AG20443 (cell line): ENCODE data around the gene SPATA31D4.
A peak's percentile ranks its signal among the peaks of the same experiment; 100 is the strongest.
"Not testable (repeated sequence)": the region's sequence is repeated elsewhere in the genome, so short reads cannot be mapped to it uniquely, and the experiment has no call there.

Experiments
- DNase-seq: peaks from one replicate; pipeline ENCODE4 v3.0.0; 2012; ENCODE audit warnings: low spot score, mixed read lengths

The SPATA31D4 gene

DNA sequence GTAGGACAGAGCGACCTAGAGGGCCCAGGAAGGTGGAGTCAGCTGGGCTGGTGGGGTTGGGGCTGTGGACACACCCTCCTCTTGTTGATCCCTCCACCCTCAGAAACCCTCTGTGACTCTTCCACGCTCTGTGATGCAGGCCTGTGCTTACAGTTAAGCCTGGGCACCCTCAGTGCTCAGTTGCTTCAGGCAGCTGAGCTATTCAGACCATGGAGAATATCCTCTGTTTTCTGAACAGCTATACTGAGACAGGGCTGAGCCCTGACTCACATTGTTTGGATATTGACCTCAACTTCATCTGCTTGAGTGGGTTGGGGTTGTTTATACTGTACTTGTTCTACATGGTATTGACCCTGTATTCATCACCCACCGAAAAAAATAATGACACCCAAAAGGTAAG is at the start of gene SPATA31D4:
Gene SPATA31D4 (plus strand): TSS at position 124 of the 400 bp plus-strand sequence. CDS start 86 bp downstream, at position 210.
- DNase-seq, result not testable (repeated sequence)

DNA sequence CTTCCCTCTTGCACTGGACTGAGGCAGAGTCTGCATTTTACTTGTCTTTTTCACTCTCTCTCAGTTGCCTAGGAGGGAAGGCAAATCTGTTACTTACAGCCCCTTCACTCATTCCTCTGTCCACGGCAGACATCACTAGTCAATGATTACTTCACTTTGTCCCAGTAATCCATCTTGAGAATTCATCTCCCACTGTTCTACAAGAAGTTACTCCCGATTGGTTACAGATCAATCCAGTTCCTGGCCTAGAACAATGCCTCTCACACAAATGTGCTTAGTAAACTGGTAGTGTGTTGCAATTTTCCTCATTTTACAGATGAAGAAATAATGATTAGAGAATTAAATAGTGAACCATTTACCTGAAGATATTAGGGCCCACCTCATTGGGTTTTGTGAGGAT is 49.7 kb upstream of the SPATA31D4 start:
- no peak for DNase-seq

DNA sequence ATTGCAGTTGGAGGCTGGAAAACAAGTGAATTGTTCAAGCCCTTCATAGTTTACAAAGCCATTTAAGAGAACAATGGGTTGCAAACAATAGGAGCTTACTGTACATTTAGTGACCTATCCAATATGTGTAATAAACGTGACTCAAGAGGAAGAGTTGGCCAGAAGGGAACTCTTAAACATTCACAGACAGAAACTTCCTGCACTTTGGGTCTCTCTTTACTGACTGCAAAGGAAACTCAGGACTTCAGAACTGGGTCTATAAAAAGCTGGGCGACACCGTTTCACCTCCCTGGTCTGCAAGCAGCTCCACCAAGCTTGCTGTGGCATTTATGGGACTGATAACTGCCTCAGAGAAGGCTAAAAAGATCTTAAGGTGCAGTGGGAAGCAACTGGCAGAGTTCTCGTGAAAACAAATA is 48.7 kb upstream of the SPATA31D4 start:
- no peak for DNase-seq

DNA sequence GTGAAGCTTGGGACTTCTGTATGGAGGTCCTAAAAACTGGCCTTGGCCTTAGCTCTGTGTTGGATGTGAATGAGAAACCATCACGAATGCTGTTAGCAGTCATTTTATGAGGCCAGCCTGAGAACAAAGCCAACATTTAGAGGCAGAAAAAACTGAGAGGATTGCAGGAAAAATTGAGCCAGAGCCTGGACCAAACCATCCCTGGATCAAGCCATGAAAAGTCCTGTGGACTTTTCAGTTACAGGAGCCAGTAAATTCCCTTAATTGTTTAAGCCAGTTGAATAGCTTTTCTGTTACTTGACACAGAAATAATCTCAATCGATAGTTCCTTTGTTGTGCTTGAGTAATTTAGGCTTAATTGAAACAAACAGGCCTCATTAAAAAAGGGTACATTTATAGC is 42.6 kb upstream of the SPATA31D4 start:
- DNase-seq, result no peak

DNA sequence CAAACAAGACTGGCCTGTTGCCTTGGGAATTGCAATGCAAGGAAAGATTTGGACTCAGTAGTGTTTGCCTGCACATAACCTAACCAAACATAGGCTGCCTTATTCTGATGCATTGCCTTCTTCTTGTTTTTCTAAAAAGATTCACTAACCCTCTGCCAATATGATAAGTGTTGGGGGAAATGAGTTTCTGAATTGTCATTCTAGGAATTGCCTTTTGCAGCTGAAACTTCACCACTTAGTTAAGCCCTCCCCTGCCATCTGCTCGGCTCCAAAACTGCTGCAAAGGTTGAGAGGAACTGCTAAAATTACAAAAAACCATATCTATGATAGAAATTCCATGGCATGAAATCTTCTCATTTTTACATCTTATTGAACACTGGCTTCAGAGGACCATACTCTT is 41.6 kb upstream of the SPATA31D4 start:
- DNase-seq, result no peak

DNA sequence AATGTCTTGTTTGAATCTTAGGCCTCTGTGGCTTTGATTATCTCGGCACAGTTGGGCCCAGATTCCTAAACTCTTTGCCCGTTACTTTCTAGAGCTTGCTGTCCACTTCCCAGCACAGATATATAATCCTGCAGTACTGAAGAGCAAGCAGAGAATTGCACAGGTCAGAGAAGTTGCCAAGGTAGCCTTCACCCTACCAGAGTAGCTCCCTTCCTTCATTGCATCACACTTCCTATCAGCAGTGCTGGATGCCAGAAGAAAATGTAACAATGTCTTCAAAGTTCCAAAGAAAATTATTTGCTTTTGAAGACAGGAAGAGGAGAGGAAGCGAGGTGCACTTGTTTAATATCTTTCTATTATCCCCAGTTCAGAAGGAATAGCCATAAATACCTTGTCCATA is 38.1 kb upstream of the SPATA31D4 start:
- DNase-seq, result no peak

DNA sequence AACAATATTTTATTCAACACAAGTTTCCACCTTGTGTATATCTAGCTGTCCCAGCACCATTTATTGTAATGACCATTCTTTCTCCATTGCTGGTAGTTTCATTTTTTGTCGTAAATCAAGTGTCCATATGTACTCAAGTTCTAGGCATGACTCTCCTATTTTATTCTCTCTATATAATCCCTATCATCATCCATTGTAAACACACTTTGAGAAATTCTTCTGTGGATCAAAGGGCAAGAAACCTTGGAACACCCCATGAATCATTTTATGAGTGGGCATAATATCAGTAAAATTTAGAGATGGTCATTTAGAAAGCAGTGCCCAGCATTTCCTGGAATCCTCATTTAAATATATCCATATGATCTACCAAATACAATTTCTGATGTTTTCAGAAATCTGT is 35.8 kb upstream of the SPATA31D4 start:
- DNase-seq, result no peak

DNA sequence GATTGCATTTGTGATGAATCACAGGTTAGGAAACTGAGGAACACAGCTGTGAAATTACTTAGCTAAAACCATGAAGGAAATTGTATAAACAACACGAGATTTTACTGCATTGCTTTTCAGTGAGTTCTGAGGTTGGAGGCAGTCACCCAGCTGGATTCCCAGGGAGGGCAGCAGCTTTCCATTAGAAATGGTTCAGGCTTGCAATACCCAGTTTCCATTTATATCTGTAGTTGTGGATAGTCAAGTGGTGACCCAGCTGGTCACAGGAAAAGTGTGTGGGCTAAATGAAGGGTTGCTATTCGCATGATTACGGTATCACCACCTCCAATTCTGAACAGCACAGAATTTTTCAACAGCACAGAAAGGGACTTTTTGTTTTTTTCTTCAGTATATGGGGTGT is 34.3 kb upstream of the SPATA31D4 start:
- no peak for DNase-seq

DNA sequence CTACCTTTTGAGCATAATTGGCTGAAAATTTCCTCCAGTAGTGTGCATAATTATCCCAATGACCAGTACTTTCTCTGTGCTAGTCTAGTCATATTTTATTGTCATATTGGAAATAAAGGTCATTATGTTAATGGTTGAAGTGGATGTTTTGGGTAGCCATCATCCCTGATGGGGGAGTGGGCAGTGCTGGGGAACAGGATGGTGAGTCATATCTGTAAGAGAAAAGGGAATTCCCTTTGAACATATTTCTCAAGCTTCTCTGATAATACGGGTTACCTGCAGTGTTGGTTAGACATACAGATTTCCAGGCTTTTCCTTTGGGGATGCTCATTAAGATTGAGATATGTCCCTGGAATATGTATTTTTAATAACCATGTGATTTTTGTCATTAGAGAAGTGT is 33.3 kb upstream of the SPATA31D4 start:
- no peak for DNase-seq

DNA sequence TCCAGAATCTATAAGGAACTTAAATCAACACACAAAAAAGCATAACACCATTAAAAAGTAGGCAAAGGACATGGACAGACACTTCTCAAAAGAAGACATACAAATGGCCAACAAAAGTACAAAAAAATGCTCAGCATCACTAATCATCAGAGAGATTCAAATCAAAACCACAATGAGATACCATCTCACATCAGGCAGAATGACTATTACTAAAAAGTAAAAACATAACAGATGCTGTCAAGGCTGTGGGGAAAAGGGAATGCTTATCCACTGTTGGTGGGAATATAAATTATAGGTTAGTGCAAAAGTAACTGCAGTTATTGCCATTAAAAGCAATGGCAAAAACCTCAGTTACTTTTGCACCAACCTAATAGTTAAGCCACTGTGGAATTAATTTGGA is 32.2 kb upstream of the SPATA31D4 start:
- DNase-seq, result no peak

DNA sequence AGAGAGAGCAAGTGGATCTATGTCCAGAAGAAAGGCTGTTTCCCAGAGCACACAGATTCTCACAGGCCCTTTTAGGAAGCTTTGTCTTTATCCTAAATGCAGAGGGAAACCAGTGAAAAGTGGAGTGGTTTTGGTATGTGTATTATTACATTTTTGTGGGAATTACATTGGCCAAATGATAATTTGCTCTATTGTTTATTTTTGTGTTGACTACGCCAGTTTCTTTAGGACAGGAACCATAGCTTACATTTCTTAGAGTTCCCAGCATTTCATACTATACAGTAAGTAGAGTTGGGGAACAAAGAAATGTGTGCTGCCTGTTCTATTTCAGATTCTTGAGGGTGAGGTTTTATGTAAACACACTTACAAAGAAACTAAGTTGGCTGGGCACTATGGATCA is 29.4 kb upstream of the SPATA31D4 start:
- DNase-seq, result no peak

DNA sequence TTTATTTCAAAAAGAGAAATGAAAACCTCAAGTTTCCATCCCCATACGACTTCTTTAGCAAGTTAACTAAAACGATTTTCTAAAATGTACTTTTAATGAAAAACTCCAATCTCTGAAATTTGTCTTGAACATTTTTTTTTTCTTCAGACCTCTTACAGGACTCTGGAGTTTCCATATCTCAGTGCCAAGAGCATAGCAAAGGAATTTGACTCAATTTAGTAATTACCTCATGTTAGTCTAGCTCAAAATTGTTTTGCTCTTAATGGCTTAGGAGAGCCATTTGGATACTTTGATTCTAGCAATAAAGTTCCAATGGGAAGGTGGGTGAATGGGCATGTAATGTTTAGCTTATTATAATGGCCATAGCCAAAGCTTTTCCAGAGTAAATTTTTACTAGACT is 26.0 kb upstream of the SPATA31D4 start:
- peak; percentile 50 for DNase-seq

DNA sequence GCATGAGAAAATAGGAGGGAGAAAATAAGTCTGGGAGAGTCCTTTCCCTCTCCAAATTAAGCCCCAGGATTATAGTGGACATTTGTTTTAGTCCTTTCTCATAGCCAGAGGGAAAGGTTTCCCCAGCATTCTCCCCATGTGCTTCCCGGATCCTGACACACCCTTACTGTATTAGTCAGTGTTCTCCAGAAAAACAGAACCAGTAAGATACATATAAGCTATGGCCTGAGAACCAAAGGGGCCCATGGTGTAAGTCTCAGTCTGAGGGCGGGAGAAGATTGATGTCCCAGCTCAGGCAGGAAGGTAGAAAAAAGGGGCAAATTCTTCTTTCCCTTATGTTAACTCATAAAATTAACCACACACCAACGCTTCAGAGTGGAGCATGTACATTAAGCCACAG is 25.6 kb upstream of the SPATA31D4 start:
- DNase-seq, result peak; percentile 61

DNA sequence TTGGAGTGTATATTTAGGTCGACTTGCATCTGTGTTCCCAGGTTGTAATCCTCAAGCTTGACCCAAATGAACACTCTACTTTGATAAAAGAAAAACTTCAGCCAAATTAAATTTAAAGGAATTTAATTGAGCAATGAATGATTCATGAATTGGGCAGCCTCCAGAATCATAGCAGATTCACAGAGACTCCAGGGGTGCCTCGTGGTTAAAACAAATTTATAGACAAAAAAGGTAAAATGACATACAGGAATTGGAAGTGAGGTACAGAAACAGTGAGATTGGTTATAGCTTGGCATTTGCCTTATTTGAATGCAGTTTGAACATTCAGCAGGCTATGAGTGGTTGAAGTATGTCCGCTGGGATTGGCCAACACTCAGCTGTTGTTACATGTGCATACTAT is 21.6 kb upstream of the SPATA31D4 start:
- DNase-seq, result no peak

DNA sequence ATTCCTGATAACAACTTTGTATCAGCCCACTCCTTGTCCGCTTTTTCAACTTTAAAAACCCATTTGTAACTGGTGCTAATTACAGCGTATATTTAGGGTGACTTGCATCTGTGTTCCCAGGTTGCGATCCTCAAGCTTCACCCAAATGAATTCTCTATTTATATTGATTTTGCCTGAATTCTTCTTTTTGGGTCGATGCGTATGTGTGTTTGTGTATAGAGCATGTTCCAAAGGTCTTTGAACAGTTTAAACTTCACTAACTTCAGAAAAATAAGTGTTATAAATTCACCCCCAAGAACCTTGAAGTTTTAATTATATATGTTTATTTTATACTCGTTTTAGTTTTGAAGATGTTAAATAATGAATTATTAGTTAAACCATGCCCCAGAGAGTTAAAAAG is 16.1 kb upstream of the SPATA31D4 start:
- DNase-seq, result no peak

DNA sequence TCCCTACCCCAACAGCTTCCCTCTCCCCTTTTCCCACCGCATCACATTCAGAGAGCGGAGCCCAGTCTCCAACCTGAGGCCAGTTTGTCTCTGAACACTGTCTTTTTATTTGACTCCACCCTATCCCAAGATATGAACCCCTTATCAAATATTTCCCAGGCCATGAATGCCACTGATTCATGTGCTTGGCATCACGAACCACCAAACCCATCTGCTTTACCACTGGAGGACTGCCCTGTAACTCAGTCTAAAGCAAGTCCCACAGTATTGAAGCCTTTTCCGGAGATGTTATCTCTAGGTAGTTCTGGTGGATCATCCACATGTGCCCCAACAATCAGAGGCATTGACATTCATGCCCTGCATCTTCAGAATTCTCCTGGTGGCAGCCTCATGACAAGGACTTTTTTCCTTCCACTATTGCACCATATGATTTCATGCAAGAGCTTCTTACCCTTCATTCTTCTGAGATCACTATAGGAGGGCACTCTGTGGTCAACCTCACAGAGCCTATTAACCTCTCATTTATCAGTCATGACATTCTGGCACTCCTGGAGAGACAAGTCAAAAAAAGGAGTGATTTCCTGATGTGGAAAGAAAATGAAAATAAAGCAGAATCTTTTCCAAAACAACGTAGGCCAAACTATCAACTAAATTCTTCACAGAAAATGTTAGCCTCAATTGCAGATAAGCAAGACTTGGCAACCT is 12.3 kb upstream of the SPATA31D4 start:
- DNase-seq, result no peak

DNA sequence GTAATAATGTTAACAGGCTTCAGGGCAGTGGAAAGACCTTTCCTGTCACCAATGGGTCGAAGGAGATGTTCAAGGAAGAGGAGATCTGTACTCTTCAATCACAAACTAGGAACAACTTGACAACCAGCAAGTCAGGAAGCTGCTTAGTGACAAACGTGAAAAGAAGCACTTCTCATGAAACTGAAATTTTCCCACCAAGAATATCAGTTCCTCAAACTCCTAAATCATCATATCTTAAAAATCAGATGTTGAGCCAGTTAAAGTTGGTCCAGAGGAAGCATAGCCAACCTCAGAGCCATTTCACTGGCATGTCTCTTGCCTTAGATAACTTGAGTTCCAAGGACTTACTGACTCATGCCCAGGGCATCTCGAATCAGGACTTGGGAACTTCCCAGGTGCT is 9.7 kb upstream of the SPATA31D4 start:
- not testable (repeated sequence) for DNase-seq

DNA sequence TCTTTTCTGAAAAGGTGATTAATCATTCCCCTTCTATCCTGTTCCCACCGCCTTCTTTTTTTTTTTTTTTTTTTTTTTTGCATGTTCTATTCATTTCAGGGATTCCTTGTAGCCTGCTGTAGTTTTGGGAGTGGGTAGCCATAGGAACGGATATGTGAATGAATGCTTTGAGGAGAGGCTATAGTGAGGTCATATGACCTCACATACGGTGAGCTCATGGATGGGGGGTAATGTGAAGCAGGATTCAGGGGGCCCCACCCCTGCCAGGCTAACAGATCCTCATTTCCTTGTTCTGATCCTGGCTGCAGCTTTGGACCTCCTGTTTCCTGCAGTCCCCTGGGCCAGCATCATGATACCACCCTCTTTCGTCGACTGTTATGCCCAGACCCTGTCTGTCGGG is 1.9 kb downstream of the SPATA31D4 start:
- not testable (repeated sequence) for DNase-seq

DNA sequence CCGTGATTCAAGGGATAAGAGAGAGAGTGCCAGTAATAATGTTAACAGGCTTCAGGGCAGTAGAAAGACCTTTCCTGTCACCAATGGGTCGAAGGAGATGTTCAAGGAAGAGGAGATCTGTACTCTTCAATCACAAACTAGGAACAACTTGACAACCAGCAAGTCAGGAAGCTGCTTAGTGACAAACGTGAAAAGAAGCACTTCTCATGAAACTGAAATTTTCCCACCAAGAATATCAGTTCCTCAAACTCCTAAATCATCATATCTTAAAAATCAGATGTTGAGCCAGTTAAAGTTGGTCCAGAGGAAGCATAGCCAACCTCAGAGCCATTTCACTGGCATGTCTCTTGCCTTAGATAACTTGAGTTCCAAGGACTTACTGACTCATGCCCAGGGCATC is 5.3 kb downstream of the SPATA31D4 start:
- DNase-seq, result not testable (repeated sequence)

DNA sequence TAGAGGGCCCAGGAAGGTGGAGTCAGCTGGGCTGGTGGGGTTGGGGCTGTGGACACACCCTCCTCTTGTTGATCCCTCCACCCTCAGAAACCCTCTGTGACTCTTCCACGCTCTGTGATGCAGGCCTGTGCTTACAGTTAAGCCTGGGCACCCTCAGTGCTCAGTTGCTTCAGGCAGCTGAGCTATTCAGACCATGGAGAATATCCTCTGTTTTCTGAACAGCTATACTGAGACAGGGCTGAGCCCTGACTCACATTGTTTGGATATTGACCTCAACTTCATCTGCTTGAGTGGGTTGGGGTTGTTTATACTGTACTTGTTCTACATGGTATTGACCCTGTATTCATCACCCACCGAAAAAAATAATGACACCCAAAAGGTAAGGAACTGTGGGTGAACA is 15.2 kb downstream of the SPATA31D4 start, which contains the start of gene SPATA31D3:
Gene SPATA31D3 (plus strand): TSS at position 108 of the 400 bp plus-strand sequence. CDS start 86 bp downstream, at position 194.
- not testable (repeated sequence) for DNase-seq

DNA sequence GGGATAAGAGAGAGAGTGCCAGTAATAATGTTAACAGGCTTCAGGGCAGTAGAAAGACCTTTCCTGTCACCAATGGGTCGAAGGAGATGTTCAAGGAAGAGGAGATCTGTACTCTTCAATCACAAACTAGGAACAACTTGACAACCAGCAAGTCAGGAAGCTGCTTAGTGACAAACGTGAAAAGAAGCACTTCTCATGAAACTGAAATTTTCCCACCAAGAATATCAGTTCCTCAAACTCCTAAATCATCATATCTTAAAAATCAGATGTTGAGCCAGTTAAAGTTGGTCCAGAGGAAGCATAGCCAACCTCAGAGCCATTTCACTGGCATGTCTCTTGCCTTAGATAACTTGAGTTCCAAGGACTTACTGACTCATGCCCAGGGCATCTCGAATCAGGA is 20.4 kb downstream of the SPATA31D4 start:
- DNase-seq, result not testable (repeated sequence)

DNA sequence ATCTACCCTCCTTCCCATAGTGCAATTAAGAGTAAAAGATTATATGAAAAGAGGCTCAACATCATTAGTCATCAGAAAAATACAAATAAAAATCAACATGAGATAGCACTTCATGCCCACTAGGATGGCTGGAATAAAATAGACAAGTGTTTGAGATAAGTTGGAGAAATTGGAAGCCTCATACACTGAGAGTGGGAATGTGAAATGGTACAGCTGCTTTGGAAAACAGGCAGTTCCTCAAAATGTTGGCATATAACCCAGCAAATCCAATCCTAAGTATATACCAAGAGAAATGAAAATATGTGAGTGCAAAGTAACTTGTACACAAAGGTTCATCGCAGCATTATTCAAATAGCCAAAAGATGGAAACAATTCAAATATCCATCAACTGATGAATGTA is 24.9 kb downstream of the SPATA31D4 start:
- DNase-seq, result no peak

DNA sequence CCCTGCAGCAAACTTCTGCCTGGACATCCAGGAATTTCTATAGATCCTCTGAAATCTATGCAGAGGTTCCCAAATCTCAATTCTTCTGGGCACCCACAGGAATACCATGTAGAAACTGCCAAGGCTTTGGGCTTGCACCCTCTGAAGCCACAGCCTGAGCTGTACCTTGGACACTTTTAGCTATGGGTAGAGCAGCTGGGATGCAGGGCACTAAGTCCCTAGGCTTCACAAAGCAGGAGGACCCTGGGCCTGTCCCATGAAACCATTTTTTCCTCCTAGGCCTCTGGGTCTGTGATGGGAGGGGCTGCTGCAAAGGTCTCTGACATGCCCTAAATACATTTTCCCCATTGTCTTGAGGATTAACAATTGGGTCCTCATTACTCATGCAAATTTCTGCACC is 27.4 kb downstream of the SPATA31D4 start:
- no peak for DNase-seq
